T-helper 17 cell (primary cell): ENCODE measurements around the gene ANKFY1. TPM values are rescaled to one million over a fixed set of nuclear protein-coding genes. Genes with fewer than 3 reads are reported as not detected.
A peak's percentile ranks its signal among the peaks of the same experiment; 100 is the strongest.
"Not testable (repeated sequence)": the region's sequence is repeated elsewhere in the genome, so short reads cannot be mapped to it uniquely, and the experiment has no call there.

Source experiments
- ATAC-seq: fragments of 150-1000 bp; cut with Tn5 transposase; 2 replicates; pipeline ENCODE4 v1.10.0; 2021; ENCODE audit warnings: mild to moderate bottlenecking, moderate library complexity
- DNase-seq, 3 donors: peaks; one replicate each; pipeline versions ENCODE4 v3.0.0 to v3.0.0-alpha.2; 2020 to 2021
- H3K9me3 ChIP-seq: one replicate; pipeline ENCODE4 v1.7.0; 2013; ENCODE audit warnings: low read length, mild to moderate bottlenecking; ENCODE audit not compliant: control insufficient read depth, poor library complexity, severe bottlenecking
- H3K27ac Mint-ChIP-seq: one replicate; pipeline ENCODE4 v1.8.0; 2022; ENCODE audit warnings: mild to moderate bottlenecking, moderate library complexity, mixed read lengths
- H3K27me3 Mint-ChIP-seq: one replicate; pipeline ENCODE4 v1.8.0; 2022; ENCODE audit warnings: mixed read lengths
- H3K36me3 Mint-ChIP-seq: one replicate; pipeline ENCODE4 v1.8.0; 2022; ENCODE audit warnings: low read depth, mixed read lengths
- H3K4me1 Mint-ChIP-seq: one replicate; pipeline ENCODE4 v1.8.0; 2022; ENCODE audit warnings: mild to moderate bottlenecking, mixed read lengths
- H3K4me3 Mint-ChIP-seq: one replicate; pipeline ENCODE4 v1.8.0; 2022; ENCODE audit warnings: mild to moderate bottlenecking, moderate library complexity, mixed read lengths
- total RNA-seq, 4 donors: library from RNA in 2 of 4; stranded (reverse) in 2 of 4; gene quantifications; one replicate each; pipeline ENCODE4 v1.2.3 and lab custom pipeline; 2022 to 2026

ANKFY1 gene
- total RNA-seq, 2 donors from 2014 or later = 51.2 to 54.0 TPM

- H3K4me1 Mint-ChIP-seq = peaks cover 12% of the 10 kb centered on the region
Observed at GRCh38 chr17:4272972-4273368, 9.2 kb upstream of the ANKFY1 start.

GRCh38 chr17:4272213-4272971 lies 8.6 kb upstream of the ANKFY1 start:
- no peaks in the 10 kb centered on the region for H3K9me3 ChIP-seq
- no peaks in the 10 kb centered on the region for H3K27me3 Mint-ChIP-seq
- no peak for DNase-seq
- no peak overlapping the region for H3K27ac Mint-ChIP-seq
- ATAC-seq = no peak
- H3K4me3 Mint-ChIP-seq = peak overlapping the region; percentile 15
- H3K4me1 Mint-ChIP-seq = peaks cover 13% of the 10 kb centered on the region
- H3K36me3 Mint-ChIP-seq = peaks cover 4% of the 10 kb centered on the region

More at GRCh38 chr17:4272972-4273368, 9.2 kb upstream of the ANKFY1 start:
- no peak overlapping the region for H3K27ac Mint-ChIP-seq
- no peaks in the 10 kb centered on the region for H3K27me3 Mint-ChIP-seq
- H3K36me3 Mint-ChIP-seq = peaks cover 4% of the 10 kb centered on the region
- H3K4me3 Mint-ChIP-seq = peak overlapping the region; percentile 15
- ATAC-seq = no peak
- DNase-seq = no peak
- H3K9me3 ChIP-seq = no peaks in the 10 kb centered on the region

- no peaks in the 10 kb centered on the region for H3K9me3 ChIP-seq
- Mint-ChIP-seq H3K4me3 (no peak overlapping the region), H3K27ac (no peak overlapping the region), H3K4me1 (peaks cover 5% of the 10 kb centered on the region), H3K36me3 (peaks cover 2% of the 10 kb centered on the region), H3K27me3 (no peaks in the 10 kb centered on the region)
- no peak for DNase-seq
- no peak for ATAC-seq
Observed at GRCh38 chr17:4270736-4271135, 7.0 kb upstream of the ANKFY1 start.

- H3K9me3 ChIP-seq = no peaks in the 10 kb centered on the region
- H3K27me3 Mint-ChIP-seq = no peaks in the 10 kb centered on the region
- H3K4me3 Mint-ChIP-seq = no peak overlapping the region
- peaks cover 10% of the 10 kb centered on the region for H3K4me1 Mint-ChIP-seq
- peak overlapping the region; percentile 79 for H3K27ac Mint-ChIP-seq
- ATAC-seq = no peak
- no peak for DNase-seq
- no peaks in the 10 kb centered on the region for H3K36me3 Mint-ChIP-seq
Observed at GRCh38 chr17:4269915-4270314, 6.1 kb upstream of the ANKFY1 start.

GRCh38 chr17:4267402-4267801 lies 3.6 kb upstream of the ANKFY1 start:
- Mint-ChIP-seq H3K27ac (peak overlapping the region; percentile 79), H3K36me3 (peaks cover 2% of the 10 kb centered on the region), H3K27me3 (no peaks in the 10 kb centered on the region), H3K4me1 (peaks cover 27% of the 10 kb centered on the region), H3K4me3 (peak overlapping the region; percentile 39)
- H3K9me3 ChIP-seq = no peaks in the 10 kb centered on the region
- ATAC-seq (no peak), DNase-seq (no peak)

- no peaks in the 10 kb centered on the region for H3K9me3 ChIP-seq
- H3K27ac Mint-ChIP-seq = peak overlapping the region; percentile 79
- ATAC-seq (no peak), DNase-seq (no peak)
- H3K4me1 Mint-ChIP-seq = peaks cover 34% of the 10 kb centered on the region
- no peaks in the 10 kb centered on the region for H3K27me3 Mint-ChIP-seq
- peaks cover 2% of the 10 kb centered on the region for H3K36me3 Mint-ChIP-seq
- no peak overlapping the region for H3K4me3 Mint-ChIP-seq
Observed at GRCh38 chr17:4266550-4266949, 2.8 kb upstream of the ANKFY1 start.

- ATAC-seq (no peak), DNase-seq (no peak)
- peak overlapping the region; percentile 98 for H3K4me3 Mint-ChIP-seq
- H3K4me1 Mint-ChIP-seq = peaks cover 40% of the 10 kb centered on the region
- no peaks in the 10 kb centered on the region for H3K27me3 Mint-ChIP-seq
- peak overlapping the region; percentile 99 for H3K27ac Mint-ChIP-seq
- H3K36me3 Mint-ChIP-seq = peaks cover 4% of the 10 kb centered on the region
- no peaks in the 10 kb centered on the region for H3K9me3 ChIP-seq
Observed at GRCh38 chr17:4262703-4263102, 1.1 kb downstream of the ANKFY1 start.

GRCh38 chr17:4261452-4261851 lies 2.3 kb downstream of the ANKFY1 start:
- H3K27ac Mint-ChIP-seq = no peak overlapping the region
- no peak for ATAC-seq
- H3K9me3 ChIP-seq = no peaks in the 10 kb centered on the region
- H3K4me1 Mint-ChIP-seq = peaks cover 48% of the 10 kb centered on the region
- H3K36me3 Mint-ChIP-seq = peaks cover 9% of the 10 kb centered on the region
- H3K27me3 Mint-ChIP-seq = no peaks in the 10 kb centered on the region
- H3K4me3 Mint-ChIP-seq = no peak overlapping the region
- DNase-seq = no peak

- Mint-ChIP-seq H3K27me3 (no peaks in the 10 kb centered on the region), H3K36me3 (peaks cover 9% of the 10 kb centered on the region), H3K27ac (no peak overlapping the region), H3K4me1 (peaks cover 39% of the 10 kb centered on the region), H3K4me3 (no peak overlapping the region)
- ATAC-seq (no peak), DNase-seq (no peak)
- H3K9me3 ChIP-seq = no peaks in the 10 kb centered on the region
Observed at GRCh38 chr17:4258867-4259266, 4.9 kb downstream of the ANKFY1 start.

- DNase-seq = no peak
- no peak overlapping the region for H3K4me3 Mint-ChIP-seq
- H3K36me3 Mint-ChIP-seq = peaks cover 11% of the 10 kb centered on the region
- no peak for ATAC-seq
- H3K27ac Mint-ChIP-seq = peak overlapping the region; percentile 81
- H3K27me3 Mint-ChIP-seq = no peaks in the 10 kb centered on the region
- H3K9me3 ChIP-seq = no peaks in the 10 kb centered on the region
- peaks cover 38% of the 10 kb centered on the region for H3K4me1 Mint-ChIP-seq
Observed at GRCh38 chr17:4256952-4257351, 6.8 kb downstream of the ANKFY1 start.

GRCh38 chr17:4255271-4255670 lies 8.5 kb downstream of the ANKFY1 start:
- not testable (repeated sequence) for H3K9me3 ChIP-seq, ATAC-seq, H3K4me3 Mint-ChIP-seq, DNase-seq, H3K27me3 Mint-ChIP-seq
- peak overlapping the region; percentile 19 for H3K27ac Mint-ChIP-seq
- H3K36me3 Mint-ChIP-seq = peaks cover 11% of the 10 kb centered on the region
- peaks cover 40% of the 10 kb centered on the region for H3K4me1 Mint-ChIP-seq

- DNase-seq (no peak), ATAC-seq (no peak)
- no peaks in the 10 kb centered on the region for H3K27me3 Mint-ChIP-seq
- no peak overlapping the region for H3K4me3 Mint-ChIP-seq
- H3K4me1 Mint-ChIP-seq = peaks cover 46% of the 10 kb centered on the region
- H3K9me3 ChIP-seq = no peaks in the 10 kb centered on the region
- peaks cover 5% of the 10 kb centered on the region for H3K36me3 Mint-ChIP-seq
- H3K27ac Mint-ChIP-seq = no peak overlapping the region
Observed at GRCh38 chr17:4250887-4251286, 12.9 kb downstream of the ANKFY1 start.

GRCh38 chr17:4249452-4250029 lies 14.2 kb downstream of the ANKFY1 start:
- H3K36me3 Mint-ChIP-seq = peaks cover 8% of the 10 kb centered on the region
- H3K4me1 Mint-ChIP-seq = peaks cover 48% of the 10 kb centered on the region
- peak overlapping the region; percentile 39 for H3K4me3 Mint-ChIP-seq
- ATAC-seq (peak; percentile 49), DNase-seq (no peak)
- no peaks in the 10 kb centered on the region for H3K27me3 Mint-ChIP-seq
- H3K27ac Mint-ChIP-seq = no peak overlapping the region
- H3K9me3 ChIP-seq = no peaks in the 10 kb centered on the region
